ENCODE results near the gene EMC6. TPM values are rescaled to one million over a fixed set of nuclear protein-coding genes. Genes with fewer than 3 reads are reported as not detected.
A peak's percentile ranks its signal among the peaks of the same experiment; 100 is the strongest.

EMC6 gene
- total and polyA plus RNA-seq, 11 donors, result 24.2 to 190 (median 52.1) TPM

GRCh38 chr17:3660311-3660891, 8.2 kb upstream of the EMC6 start:
- Histone ChIP-seq H3K36me3 (peaks cover 0 to 50% (median 38%) of the 10 kb centered on the region in 9 donors), H3K4me3 (no peak overlapping the region)
- 73 to 80% (median 76%) methylated on average over 18 to 23 of the region's 23 CpGs for WGBS, 4 donors

DNA sequence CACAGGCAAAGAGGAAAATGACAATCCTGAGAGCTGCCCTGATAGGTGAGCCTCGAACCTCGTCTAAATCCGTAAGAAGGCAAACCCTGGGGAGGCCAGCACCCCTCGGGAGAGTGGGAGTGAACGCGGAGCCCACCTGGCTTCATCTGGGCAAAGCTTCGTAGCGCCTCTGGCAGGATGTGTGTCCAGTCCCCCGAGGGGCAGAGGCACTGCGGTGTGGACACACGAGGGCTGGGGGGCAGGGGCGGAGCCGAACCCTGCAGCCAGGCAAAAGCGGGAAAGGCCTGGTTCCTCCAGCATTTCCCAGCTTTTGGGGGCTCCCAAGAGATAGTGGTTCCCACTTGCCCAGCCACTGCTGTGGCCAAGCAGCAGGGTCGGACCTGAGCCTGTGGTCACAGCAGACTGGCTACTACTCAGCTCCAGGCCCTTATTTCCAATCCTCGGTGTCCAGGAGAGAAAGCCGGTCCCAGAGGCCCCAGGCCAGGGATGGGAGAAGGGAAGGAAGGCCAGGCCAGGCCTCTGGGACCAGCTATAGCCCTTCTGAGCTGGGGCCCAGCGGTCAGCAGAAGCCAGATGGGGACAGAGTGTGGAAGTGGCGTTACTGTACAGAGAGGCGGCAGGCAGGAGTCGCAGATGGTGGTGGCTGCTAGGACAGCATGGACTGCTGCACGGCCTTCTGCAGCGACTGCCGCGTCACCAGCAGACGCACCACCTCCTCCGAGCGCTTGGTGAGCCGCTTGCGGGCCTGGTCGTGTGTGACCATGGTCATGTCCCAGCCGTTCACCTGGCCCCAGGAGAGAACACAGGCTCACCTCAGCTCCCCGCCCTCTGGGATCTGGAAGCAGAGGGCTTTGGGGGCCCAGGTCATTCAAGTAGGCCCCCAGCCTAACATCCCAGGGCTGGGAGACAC, 5.3 kb upstream of the EMC6 start:
- TF ChIP-seq, protein P1, sequence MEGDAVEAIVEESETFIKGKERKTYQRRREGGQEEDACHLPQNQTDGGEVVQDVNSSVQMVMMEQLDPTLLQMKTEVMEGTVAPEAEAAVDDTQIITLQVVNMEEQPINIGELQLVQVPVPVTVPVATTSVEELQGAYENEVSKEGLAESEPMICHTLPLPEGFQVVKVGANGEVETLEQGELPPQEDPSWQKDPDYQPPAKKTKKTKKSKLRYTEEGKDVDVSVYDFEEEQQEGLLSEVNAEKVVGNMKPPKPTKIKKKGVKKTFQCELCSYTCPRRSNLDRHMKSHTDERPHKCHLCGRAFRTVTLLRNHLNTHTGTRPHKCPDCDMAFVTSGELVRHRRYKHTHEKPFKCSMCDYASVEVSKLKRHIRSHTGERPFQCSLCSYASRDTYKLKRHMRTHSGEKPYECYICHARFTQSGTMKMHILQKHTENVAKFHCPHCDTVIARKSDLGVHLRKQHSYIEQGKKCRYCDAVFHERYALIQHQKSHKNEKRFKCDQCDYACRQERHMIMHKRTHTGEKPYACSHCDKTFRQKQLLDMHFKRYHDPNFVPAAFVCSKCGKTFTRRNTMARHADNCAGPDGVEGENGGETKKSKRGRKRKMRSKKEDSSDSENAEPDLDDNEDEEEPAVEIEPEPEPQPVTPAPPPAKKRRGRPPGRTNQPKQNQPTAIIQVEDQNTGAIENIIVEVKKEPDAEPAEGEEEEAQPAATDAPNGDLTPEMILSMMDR (IDR thresholded peaks at IDR 0.05), result no peak
- TF ChIP-seq POLR2A (IDR thresholded peaks at IDR 0.05), result no peak
- H3K9me3 ChIP-seq, result no peaks in the 10 kb centered on the region
- H3K36me3 ChIP-seq, result peaks cover 0 to 50% (median 38%) of the 10 kb centered on the region in 9 donors
- WGBS, 4 donors, result 85 to 87% (median 87%) methylated on average over 30 to 33 of the region's 33 CpGs
- DNase-seq (no peak), ATAC-seq (no peak)
- H3K27ac ChIP-seq, result no peak overlapping the region
- no peaks in the 10 kb centered on the region for H3K27me3 ChIP-seq
- peaks cover 5 to 62% (median 42%) of the 10 kb centered on the region in 12 donors for H3K4me1 ChIP-seq
- H3K4me3 ChIP-seq, result no peak overlapping the region
- intact Hi-C loops (cut with DNase I), result loop anchor here in 1 of 10 donors (10.0 kb wide), 1 partner anchor 619 kb away; no protein-coding TSS in a partner anchor

More at GRCh38 chr17:3660311-3660891, 8.2 kb upstream of the EMC6 start:
- intact Hi-C loops (cut with DNase I), result loop anchor here in 1 of 10 donors (10.0 kb wide), 1 partner anchor 616 kb away; no protein-coding TSS in a partner anchor
- Histone ChIP-seq H3K9me3 (no peaks in the 10 kb centered on the region), H3K4me1 (peaks cover 5 to 51% (median 24%) of the 10 kb centered on the region in 12 donors), H3K27ac (peak overlapping the region; percentile 69 to 92 (median 83)), H3K27me3 (no peaks in the 10 kb centered on the region)
- DNase-seq (peak in 2 of 5 donors; percentile 53 to 75), ATAC-seq (peak; percentile 19 to 39 (median 34))
- TF ChIP-seq POLR2A (IDR thresholded peaks at IDR 0.05), result no peak
- TF ChIP-seq, protein P1 (IDR thresholded peaks at IDR 0.05), result no peak

DNA sequence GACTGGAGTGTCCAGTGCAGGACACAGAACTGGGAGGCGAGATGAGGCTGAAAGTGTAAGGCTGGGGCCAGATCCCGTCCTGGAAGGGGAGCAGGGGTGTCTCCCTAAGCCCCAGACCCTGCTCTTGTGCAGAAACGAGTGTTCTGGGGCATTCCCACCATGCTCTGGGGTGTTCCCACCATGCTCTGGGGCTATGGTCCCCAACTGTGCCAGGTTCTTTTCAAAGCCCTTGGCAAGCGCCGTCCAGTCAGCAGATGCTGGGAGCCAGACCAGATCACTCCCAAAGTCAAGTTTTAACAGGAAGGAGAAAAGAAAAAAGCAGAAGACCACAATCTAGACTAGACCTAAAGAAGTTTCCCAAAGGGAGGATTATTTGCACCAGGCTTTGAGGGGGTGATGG, 2.8 kb upstream of the EMC6 start:
- peak overlapping the region in 1 of 12 donors; percentile 75 for H3K4me3 ChIP-seq
- H3K4me1 ChIP-seq, result peaks cover 4 to 53% (median 37%) of the 10 kb centered on the region in 12 donors
- WGBS, 4 donors, result 58 to 66% (median 59%) methylated on average over 4 to 5 of the region's 5 CpGs
- peaks cover 0 to 49% (median 40%) of the 10 kb centered on the region in 9 donors for H3K36me3 ChIP-seq
- H3K27ac ChIP-seq, result peak overlapping the region; percentile 91 to 100 (median 99)
- TF ChIP-seq, protein P1 (IDR thresholded peaks at IDR 0.05), result no peak
- no peak for TF ChIP-seq POLR2A (IDR thresholded peaks at IDR 0.05)
- intact Hi-C loops (cut with DNase I), result loop anchor here in 1 of 10 donors (10.0 kb wide), 1 partner anchor 621 kb away; no protein-coding TSS in a partner anchor
- H3K27me3 ChIP-seq, result no peaks in the 10 kb centered on the region
- H3K9me3 ChIP-seq, result no peaks in the 10 kb centered on the region
- ATAC-seq (no peak), DNase-seq (peak in 3 of 5 donors; percentile 55 to 77 (median 61))
